ENCODE measurements around the gene PPP2R3B.
A peak's percentile ranks its signal among the peaks of the same experiment; 100 is the strongest.
"Not testable (repeated sequence)": the region's sequence is repeated elsewhere in the genome, so short reads cannot be mapped to it uniquely, and the experiment has no call there.

Gene PPP2R3B

DNA sequence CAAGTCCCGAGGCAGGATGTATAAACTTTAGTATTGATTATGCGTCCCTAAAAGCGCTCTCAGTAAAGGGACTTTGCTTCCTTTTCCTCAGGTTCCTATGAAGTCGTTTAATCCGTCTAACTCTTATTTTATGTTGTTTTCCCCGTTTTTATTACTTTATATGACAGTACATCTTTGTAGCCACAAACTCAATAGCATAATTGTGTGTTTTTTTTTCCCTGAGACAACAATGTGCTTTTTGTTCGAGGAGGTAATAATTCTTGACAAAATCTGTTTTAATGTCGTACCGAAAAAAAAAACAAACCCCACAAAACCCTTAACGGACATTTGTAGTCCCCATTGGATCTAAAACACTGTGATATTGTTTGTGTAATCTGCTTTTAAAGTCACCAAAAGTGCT, 17.9 kb upstream of the PPP2R3B start:
- DNase-seq: no peak

DNA sequence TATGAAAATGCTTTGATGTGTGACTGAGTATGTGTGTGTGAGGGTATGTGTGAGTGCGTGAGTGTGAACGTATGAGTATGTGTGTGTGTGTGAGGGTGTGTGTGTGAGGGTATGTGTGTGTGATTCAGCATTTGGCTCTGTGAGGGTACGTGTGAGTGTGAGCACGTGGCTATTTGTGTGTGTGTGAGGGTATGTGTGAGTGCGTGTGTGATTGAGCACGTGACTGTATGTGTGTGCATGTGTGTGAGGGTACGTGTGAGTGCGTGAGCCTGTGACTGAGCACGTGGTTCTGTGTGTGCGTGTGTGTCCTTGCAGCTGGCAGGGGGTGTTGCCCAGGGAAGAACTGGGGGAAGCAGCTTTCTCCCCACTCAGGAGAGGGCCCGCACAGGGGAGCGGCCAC, 16.1 kb upstream of the PPP2R3B start:
- no peak for DNase-seq

DNA sequence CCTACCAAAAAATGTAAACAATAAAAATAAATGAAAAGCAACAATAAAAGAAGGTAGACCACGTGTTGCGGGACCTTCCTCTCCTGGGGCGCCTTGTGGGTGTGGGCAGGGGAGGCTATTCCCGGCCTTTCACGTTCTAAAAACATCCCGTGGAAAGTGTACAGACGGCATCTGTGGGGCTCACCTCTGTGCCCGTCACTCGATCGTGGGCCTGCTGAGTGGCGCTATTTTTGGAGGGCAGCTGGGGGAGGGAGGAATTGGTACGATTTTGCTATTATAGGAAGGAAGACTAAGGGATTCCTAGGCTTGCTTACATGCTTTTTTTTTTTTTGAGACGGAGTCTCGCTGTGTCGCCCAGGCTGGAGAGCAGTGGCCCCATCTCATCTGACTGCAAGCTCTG, 13.6 kb upstream of the PPP2R3B start:
- DNase-seq: no peak

DNA sequence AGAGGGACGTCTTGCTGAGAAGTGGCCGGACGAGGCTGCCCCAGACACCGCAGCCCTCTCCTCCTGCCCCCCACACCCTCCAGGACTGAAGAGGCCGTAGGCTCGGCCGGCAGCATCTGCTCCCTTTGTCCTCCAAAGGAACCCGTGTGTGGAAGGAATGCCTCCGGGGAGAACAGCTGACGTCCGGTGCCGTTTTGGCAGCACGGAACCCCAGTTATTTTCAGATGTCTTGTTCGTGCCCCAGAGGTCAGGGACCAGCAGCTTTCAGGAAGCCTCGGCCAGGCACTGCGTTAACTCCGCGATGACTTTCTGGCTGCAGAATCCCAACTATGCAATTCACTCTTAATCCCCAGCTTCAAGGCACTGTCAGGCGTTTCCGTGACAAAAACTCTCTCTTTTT, 10.9 kb upstream of the PPP2R3B start:
- DNase-seq: no peak

DNA sequence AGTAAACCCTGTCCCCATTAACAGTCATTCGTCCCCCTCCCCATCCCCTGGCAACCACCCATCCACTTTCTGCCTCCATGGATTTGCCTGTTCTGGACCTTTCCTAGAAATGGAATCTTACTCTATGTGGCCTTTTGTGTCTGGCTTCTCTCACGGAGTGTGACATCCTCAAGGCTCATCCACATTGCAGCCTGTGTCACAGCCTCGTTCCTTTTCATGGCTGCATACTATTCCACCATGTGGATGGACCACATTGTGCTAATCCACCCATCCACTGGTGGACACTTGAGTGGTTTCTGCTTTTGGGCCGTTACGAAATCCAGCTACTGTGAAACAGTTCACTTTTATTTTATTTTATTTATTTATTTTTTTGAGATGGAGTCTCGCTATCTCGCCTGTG, 8.1 kb upstream of the PPP2R3B start:
- no peak for DNase-seq

DNA sequence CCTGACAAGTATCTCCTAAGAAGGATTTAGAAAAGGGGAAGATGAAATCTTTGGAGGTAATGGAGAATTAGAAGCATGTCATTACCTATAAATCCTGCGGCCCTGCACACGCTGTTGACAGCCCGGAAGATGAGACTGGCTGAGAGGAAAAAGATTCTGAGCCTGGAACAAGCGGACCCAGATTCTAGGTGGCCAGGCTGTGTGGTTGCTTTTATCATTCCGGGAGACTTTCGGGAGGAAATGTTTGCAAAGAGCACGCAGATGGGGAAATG, 5.8 kb upstream of the PPP2R3B start:
- DNase-seq: no peak

DNA sequence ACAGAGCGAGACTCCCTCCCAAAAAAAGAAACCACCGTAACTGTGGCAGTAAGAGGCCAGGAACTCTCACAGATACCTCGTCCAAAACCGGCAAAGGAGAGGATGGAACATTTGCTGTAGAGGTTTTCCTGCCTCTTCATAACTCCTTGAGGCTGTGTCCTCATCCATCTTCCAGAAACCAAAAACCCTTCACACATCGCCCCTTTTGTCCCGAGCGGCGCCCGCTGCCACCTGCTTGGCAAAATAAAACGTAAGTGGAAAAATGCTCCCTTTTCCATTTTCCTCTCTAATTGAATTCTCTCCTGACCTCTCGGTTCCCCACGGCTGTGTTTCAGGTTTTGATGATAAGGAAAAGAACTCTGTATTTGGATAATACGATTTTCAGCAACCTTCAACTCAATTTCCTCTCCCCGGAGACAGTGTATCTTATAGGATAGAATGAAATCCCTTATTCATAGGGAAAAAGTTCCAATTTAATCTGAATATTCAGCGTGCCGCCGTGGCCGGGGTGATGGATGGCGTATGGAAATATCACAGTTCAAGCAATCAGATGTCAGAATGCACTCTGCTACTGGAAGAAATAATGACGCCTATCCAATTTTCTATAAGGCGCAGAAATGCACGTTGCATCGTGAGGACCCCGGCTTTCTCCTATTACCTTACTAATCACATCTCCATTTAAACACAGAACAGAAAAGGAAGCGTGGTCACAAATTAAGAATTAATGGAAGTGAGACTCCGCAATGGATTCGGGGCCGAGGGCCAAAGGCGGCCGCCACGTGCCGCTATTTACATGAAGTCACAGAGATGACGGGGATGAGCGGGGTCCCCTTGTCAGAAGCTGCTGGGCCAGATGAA, 5.2 kb upstream of the PPP2R3B start:
- DNase-seq: no peak

DNA sequence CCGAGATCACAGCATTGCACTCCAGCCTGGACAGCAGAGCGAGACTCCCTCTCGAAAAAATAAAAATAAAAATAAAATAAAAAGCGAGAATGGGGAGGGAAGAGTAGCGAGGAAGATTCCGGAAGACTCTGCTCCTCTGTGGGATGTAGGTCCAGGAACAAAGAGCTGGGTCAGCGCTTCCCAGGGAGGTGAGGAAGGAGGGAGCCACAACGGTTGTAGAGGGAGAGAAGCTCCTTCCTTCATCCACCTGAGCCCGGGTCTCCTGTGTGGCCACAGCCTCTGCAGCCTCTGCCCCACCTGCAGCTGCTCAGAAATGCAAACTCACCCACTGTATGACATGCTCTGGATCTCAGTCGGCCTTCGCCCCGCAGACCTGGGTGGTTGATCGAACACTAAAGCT, 3.8 kb upstream of the PPP2R3B start:
- DNase-seq: no peak

DNA sequence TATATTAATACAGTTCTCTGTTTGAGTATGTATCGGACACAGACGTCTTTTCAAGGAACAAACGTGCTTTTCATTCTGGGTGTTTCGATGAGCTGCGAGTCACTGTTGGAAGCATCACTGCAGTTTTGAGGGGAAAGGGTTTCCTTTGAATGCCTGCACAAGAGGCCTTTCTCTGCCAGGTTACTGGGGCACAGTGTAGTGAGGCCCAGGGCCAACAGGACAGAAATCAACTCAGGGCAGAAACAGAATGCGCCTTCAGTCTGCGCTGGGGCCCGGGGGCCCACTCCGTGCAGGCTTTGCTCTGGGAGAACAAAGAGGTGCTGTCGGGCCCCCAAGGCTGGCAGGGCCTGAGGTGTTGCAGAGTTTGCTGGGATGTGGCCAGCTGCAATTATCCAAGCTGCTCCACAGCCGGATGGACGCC, 2.3 kb upstream of the PPP2R3B start:
- DNase-seq: no peak

DNA sequence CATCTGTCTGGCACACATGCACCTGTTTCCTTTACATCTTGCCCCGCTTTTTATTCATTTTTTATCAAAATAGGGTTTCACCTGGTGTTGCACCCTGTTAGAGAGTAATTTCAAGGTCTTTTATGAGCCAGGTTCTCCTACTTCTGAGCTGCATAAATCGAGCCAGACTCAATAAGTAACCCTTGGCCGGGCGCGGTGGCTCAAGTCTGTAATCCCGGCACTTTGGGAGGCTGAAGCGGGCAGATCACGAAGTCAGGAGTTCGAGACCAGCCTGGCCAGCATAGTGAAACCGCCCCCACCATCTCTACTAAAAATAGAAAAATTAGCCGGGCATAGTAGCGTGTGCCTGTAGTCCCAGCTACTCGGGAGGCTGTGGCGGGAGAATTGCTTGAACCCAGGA, 1.0 kb upstream of the PPP2R3B start:
- no peak for DNase-seq

DNA sequence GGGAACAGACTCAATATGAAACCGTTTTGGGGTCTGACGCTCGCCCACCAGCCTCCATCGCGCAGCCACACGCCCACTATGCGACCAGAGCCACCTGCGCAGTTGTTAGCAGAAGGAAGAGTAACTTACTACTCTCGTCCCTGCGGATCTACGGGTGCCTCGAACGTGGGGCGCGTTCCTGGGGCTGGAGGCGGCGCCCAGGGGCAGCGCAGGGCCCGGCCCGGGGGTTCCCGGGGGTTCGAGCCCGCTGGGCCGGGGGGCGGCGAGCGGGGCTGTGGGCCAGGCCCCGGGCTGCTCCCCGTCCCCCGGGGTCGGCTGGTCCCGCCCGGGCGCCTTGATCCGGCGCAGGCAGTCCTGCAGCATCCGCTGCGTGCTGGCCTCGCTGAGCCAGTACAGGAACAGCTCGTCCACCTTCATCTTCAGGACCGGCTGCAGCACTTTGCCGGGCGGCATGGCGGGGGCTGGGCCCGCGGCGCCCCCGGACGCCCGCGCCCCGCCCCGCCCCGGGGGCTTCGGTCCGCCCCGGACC, 404 bp downstream of the PPP2R3B start:
- peak in 1 of 2 donors; percentile 10 for DNase-seq

DNA sequence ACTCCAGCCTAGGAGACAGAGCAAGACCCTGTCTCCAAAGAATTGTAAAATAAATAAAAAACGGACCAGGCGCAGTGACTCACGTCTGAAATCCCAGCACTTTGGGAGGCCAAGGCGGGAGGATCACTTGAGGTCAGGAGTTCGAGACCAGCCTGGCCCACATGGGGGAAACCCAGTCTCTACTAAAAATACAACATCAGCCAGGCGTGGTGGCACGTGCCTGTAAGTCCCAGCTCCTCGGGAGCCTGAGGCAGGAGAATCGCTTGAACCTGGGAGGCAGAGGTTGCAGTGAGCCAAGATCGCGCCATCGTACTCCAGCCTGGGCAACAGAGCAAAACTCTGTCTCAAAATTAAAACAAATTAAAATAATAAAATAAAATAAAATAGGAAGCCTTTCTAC, 971 bp downstream of the PPP2R3B start:
- DNase-seq: not testable (repeated sequence)

DNA sequence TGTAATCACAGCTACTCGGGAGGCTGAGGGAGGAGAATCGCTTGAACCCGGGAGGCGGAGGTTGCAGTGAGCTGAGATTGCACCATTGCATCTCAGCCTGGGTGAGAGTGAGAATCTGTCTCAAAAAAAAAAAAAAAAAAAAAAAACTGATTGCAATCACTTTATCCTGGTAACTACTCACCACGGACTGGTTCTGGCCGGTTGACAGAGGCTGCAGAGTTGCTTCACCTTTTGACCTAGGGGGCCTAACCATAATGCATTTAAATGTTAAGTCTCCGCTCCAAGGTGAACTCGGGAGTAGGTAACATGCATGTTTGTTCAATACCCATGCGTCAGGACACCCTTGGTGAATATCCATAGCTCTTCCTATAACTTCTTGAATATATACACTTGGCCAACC, 1.8 kb downstream of the PPP2R3B start:
- DNase-seq: no peak

DNA sequence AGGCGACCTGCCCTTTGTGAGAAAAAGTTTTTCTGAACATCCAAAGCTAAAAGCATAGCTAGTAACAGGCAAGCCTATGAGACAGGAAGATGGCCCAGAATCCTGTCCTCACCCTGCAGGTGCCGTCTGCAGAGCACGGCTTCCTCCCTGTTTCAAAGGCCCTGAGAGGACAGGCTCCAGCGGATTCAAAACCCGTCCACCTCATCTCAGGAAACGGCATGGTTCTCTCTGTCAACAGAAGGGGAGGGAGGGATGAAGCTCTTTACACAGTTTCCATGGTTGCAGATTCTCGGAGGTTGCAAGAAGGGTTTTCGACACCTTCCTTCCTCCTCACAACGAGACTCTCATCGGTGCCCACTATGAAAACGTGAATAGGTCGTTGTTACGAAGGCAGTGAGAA, 8.3 kb downstream of the PPP2R3B start:
- no peak for DNase-seq

DNA sequence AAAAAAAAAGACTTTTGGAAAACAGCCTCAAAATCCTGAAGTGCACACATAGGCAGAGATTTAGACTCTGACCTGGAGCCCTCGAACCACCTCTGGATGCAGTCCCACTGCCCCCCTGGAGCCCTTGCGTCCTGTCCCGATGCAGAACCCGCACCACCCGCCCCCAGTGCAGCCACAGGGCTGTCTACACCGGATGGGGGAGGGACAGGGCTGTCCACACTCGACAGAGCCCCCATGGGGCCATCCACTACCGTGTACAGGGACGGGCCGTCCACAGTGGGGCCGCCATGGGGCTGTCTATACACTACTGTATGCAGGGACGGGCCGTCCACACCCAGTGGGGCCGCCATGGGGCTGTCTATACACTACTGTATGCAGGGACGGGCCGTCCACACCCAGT, 10.5 kb downstream of the PPP2R3B start:
- DNase-seq: not testable (repeated sequence)

DNA sequence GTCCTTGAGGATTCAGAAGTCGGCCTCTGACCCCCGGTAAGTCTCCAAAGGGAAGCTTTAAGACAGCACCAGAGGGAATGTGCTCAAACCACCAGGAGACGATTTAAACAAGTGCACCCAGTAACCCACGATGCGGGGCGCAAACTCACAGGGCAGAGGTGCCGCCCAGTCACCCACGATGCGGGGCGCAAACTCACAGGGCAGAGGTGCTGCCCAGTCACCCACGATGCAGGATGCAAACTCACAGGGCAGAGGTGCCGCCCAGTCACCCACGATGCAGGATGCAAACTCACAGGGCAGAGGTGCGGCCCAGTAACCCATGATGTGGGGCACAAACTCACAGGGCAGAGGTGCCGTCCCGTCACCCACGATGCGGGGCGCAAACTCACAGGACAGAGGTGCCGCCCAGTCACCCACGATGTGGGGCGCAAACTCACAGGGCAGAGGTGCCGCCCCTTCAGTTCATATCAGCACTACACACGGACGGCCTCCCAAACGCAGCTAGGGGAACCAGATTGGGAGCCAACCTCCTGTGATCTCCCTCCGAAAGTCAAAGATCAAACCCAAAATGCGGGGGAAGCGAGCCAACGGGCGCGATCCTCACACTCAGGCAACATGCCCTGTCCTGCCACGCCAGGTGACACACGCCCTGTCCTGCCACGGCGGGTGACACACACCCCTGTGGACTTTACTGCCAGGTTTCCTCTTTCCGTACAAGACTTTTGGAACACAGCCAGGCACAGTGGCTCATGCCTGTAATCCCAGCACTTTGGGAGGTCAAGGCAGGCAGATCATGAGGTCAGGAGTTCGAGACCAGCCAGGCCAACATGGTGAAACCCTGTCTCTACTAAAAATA, 11.3 kb downstream of the PPP2R3B start:
- no peak for DNase-seq

DNA sequence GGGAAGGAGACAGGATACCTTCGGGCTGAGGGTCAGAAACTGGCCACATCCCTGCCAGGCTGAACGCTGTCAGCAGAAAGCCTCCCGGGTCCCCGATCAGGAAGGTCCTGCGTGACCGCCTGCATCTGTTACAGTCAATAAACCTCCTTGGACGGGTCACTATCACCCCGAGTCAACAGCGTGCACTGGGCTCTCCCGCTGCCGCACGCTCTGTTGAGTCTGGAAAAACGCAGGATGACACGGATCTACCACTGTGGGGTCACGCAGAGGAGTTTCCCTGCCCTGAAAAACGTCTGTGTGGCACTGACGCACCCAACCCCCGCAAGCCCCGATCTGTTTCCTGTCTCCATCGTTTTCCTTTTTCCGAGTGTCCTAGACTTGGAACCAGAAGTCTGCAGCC, 12.1 kb downstream of the PPP2R3B start:
- DNase-seq: no peak

DNA sequence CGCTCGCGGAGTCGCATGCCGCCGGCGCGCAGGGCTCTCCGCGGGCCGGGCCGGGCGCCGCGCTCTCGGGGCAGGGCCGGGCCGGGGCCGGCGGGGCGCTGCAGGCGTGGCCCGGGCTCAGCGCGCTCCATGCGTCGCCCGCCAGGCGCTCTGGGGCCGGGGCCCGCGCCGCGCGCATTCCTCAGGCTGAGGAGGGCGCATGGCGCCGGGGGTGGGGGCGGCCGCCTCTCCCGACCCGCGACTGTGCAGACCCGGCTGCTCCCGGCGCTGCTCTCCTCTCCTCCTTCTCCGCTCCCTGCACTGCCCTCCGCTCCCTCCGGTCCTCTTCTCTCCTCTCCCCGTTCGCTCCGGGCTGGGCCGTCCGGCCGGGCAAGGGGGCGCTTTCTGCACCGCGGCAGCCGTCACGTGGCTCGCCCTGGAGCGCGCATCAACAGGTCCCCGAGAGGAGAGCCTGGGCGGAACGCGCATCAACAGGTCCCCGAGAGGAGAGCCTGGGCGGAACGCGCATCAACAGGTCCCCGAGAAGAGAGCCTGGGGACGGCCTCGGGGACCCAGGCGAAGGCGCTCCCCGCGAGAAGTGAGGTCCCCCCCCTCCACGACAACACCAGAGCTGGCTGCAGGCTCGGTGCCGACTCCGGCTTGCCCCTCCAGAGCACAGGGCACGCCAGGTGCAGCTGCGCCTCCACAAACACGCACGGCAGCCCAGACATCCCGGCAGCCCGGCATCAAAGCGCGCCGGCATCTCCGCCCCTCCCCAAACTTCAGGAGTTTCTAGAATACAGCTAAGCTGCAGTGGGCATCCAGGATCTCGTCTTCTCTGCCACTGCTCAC, 12.9 kb downstream of the PPP2R3B start:
- DNase-seq: no peak

DNA sequence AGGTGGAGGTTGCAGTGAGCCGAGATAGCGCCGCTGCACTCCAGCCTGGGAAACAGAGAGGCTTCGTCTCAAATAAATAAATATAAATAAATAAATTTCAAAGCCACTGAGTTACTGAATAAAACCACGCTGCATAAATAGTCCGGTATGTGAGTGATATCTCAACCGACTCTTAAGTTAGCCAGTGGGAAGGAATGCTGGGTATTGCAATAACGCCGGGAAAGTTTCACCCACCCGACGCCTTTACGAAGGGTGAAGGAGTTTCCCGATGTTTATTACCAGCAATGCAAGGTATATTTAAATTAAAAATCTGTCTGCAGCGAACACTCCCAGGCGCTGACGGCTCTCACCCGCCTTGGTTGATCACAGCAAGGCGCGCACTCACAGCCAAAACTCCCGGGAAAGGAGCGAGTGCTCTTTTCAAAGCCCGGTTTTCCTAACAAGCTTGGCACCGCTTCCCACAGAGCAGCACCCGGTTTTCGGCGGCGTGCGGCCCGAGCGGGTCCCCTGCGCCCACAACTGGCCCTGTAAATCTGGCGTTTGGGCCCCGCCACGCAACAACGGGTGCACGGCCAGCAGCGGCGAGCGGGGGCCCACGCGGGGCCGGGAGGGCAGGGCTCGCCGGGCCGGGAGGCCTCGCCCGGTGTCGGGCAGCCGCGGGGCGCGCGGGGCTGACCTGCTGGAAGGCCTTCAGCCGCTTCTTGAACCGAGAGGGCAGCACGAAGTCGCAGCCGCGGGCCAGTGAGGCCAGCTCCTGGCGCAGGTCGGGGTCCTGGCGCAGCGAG, 13.7 kb downstream of the PPP2R3B start:
- no peak for DNase-seq

DNA sequence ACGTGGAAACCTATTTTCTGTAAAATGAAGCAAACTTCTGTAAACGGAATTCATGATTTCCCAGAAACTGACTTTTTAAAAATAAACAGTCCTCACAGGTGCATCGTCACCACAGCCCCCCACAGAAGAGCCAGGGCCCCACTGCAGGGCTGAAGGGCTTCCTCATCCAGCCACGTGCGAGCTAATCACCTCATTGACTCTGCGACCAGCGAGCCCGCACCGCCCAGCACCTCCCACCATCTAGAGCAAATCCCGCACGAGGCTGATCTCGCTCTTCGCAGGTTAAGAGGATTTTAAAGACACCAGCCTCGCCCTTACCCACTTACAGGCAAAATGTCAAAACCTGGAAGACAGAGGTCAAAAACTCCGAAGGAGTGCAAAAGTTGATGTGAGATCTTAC, 14.8 kb downstream of the PPP2R3B start:
- no peak for DNase-seq

DNA sequence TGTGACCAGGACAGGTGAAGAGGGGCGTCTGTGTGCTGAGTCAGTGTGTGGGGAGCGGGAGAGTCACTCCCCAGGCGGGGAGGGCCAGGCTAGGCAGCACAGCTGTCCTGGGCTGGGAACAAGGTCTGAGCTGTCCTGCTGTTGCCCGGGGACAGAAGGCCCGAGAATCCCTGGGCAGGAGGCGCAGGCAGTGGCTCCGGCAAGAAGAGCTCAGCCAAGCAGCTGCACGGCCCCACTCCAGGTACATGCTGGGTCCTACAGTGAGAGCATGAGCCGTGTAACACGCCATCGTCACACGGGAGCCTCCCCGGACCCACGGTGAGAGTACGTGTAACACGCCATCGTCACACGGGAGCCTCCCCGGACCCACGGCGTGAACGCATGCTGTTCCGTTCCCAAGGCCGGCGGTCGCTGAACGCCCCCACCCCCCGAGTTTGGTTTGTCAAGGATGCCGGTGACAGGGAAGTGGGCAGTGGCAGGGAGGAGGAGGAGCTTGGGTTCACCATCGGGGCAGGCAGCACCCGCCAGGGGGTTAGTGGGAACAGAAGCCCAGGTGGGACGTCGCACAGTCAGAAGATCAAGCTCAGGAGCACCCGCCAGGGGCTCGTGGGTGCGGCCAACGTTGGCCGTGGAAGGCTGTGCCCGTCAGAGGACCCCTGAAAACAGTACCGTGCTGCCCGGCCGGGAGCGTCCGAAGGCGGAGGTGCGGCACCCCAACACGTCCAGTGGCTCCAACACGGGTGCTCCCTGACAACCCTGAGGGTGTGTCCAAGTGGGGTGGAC, 15.6 kb downstream of the PPP2R3B start:
- DNase-seq: no peak
